GM12878 (cell line): ENCODE results near the gene ARRB2.

Experiments used
- JUNB ChIP-seq: IDR thresholded peaks from 2 replicates; pipeline ENCODE4 v1.6.1; 2016; ENCODE audit warnings: antibody characterized with exemption, mild to moderate bottlenecking
- MTA2 ChIP-seq: fragments of 450-650 bp; IDR thresholded peaks from 2 replicates; pipeline ENCODE4 v1.6.1; 2016; ENCODE audit warnings: low read depth, mild to moderate bottlenecking, moderate library complexity
- POLR2AphosphoS2 ChIP-seq: IDR thresholded peaks from 2 replicates; pipeline ENCODE4 v1.6.1; 2011; ENCODE audit warnings: low read depth, mild to moderate bottlenecking, low read length, improper control_type of control experiment, moderate library complexity
- POLR2AphosphoS5 ChIP-seq: IDR thresholded peaks from 2 replicates; pipeline ENCODE4 v1.6.1; 2011; ENCODE audit warnings: mild to moderate bottlenecking, low read length, inconsistent platforms
- RBBP5 ChIP-seq: fragments of 200-600 bp; sonication (generic); conservative IDR thresholded peaks from 2 replicates; pipeline ENCODE4 v1.6.1; 2016
- RFX5 ChIP-seq: IDR thresholded peaks from 2 replicates; pipeline ENCODE4 v1.6.1; 2011; ENCODE audit warnings: low read depth, low read length, improper control_type of control experiment
- SRF ChIP-seq, 2 experiments: IDR thresholded peaks; 2 replicates each; pipeline ENCODE4 v1.6.1; 2011; ENCODE audit warnings: low read depth in 2 of 2, low read length in 2 of 2, mild to moderate bottlenecking in 1 of 2, moderate library complexity in 1 of 2
- ZZZ3 ChIP-seq: IDR thresholded peaks from 2 replicates; pipeline ENCODE4 v1.6.1; 2011; ENCODE audit warnings: low read depth; ENCODE audit not compliant: control insufficient read depth, insufficient read length
- TF ChIP-seq, protein P1 (sequence below), 3 experiments: IDR thresholded peaks in 2 of 3; conservative IDR thresholded peaks in 1 of 3; 2 replicates each; pipeline ENCODE4 v1.5.1; 2011; ENCODE audit warnings: low read depth in 3 of 3, low read length in 3 of 3, mild to moderate bottlenecking in 3 of 3, control low read depth in 2 of 3, moderate library complexity in 2 of 3, inconsistent platforms in 1 of 3, mixed read lengths in 1 of 3; ENCODE audit not compliant: control insufficient read depth in 2 of 3, insufficient read depth in 1 of 3; ENCODE audit errors: extremely low read depth in 1 of 3
- TF ChIP-seq, protein P2 (sequence below): IDR thresholded peaks from 2 replicates; pipeline ENCODE4 v1.6.1; 2012; ENCODE audit warnings: mild to moderate bottlenecking, low read depth, low read length

GRCh38 chr17:4742629-4743028, 32.2 kb downstream of the ARRB2 start:
- TF ChIP-seq POLR2AphosphoS2 (no peak), RFX5 (no peak), MTA2 (no peak), SRF (IDR thresholded peaks at IDR 0.05; ENCODE audit: low read depth in 2 of 2, low read length in 2 of 2) (no peak), JUNB (no peak), POLR2AphosphoS5 (no peak), ZZZ3 (no peak), RBBP5 (no peak)
- TF ChIP-seq, protein P1, sequence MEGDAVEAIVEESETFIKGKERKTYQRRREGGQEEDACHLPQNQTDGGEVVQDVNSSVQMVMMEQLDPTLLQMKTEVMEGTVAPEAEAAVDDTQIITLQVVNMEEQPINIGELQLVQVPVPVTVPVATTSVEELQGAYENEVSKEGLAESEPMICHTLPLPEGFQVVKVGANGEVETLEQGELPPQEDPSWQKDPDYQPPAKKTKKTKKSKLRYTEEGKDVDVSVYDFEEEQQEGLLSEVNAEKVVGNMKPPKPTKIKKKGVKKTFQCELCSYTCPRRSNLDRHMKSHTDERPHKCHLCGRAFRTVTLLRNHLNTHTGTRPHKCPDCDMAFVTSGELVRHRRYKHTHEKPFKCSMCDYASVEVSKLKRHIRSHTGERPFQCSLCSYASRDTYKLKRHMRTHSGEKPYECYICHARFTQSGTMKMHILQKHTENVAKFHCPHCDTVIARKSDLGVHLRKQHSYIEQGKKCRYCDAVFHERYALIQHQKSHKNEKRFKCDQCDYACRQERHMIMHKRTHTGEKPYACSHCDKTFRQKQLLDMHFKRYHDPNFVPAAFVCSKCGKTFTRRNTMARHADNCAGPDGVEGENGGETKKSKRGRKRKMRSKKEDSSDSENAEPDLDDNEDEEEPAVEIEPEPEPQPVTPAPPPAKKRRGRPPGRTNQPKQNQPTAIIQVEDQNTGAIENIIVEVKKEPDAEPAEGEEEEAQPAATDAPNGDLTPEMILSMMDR (IDR thresholded peaks at IDR 0.05 in 2 of 3, conservative IDR thresholded peaks at IDR 0.05 in 1 of 3; ENCODE audit: control insufficient read depth in 2 of 3, extremely low read depth in 1 of 3, insufficient read depth in 1 of 3, low read depth in 3 of 3, low read length in 3 of 3) = no peak
- TF ChIP-seq, protein P2, sequence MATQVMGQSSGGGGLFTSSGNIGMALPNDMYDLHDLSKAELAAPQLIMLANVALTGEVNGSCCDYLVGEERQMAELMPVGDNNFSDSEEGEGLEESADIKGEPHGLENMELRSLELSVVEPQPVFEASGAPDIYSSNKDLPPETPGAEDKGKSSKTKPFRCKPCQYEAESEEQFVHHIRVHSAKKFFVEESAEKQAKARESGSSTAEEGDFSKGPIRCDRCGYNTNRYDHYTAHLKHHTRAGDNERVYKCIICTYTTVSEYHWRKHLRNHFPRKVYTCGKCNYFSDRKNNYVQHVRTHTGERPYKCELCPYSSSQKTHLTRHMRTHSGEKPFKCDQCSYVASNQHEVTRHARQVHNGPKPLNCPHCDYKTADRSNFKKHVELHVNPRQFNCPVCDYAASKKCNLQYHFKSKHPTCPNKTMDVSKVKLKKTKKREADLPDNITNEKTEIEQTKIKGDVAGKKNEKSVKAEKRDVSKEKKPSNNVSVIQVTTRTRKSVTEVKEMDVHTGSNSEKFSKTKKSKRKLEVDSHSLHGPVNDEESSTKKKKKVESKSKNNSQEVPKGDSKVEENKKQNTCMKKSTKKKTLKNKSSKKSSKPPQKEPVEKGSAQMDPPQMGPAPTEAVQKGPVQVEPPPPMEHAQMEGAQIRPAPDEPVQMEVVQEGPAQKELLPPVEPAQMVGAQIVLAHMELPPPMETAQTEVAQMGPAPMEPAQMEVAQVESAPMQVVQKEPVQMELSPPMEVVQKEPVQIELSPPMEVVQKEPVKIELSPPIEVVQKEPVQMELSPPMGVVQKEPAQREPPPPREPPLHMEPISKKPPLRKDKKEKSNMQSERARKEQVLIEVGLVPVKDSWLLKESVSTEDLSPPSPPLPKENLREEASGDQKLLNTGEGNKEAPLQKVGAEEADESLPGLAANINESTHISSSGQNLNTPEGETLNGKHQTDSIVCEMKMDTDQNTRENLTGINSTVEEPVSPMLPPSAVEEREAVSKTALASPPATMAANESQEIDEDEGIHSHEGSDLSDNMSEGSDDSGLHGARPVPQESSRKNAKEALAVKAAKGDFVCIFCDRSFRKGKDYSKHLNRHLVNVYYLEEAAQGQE = no peak
